T follicular helper cell (primary cell): ENCODE results near the gene STAMBP.
A peak's percentile ranks its signal among the peaks of the same experiment; 100 is the strongest.

Experiments used
- DNase-seq: peaks from one replicate; pipeline ENCODE4 v3.0.0-alpha.2; 2020; ENCODE audit warnings: low read depth

The STAMBP gene

DNA sequence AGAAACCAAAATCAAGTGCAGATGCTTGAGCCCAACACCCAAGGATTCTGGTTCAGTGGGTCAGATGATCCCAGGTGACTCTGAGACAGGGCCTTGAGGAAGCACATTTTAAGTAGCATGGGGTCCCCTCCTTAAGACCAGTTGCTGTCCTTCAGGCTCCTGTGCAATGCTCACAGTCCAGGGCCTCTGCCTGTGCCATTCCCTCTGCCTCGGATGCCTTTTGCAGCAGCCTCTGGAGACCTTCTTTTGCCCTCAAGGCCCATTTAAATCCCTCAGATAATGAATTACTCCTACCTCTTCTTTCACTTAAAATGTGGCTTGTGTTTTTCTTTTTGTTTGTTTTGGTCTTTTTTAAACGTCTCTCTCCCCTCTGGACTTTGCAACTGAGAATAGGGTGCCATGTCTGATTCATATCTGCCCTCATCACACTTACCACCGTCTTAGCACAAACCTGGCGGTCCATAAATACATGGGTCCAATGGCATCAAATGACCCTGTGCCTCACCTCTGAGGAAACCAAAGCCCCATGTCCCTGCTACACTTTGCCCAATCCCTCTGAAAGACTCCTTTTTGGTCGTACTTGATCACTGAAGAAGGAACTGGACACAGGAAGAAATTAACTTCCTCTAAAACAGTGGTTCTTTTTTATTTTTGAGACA lies 78.2 kb downstream of the STAMBP start:
- DNase-seq, result no peak

DNA sequence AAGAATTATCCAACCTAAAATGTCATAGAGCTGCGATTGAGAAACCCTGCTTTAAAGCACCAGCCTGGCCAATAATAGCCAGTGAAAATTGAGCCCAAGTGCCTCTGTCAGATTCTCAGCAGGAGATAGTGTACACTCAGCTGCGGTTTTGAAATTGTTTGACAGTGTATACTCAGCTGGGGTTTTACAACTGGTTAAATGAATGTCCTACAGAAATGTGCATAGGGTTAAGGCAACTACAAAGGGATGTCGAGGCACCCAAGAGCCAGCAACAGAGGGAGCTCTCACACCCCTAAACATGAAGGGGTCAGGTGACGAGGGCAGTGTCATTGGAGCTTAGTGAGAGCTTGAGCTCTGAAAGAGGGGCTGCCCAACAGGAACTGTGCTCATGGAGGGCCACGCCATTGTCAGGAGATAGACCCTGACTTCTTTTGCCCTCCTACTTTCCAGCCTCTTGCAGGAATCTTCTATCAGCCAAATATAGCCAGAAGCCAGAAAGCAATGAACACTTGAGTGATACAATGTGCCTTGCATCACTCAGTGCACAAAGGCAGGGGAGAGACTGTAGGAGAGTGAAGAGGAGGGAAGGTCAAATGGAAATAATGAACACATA lies 79.2 kb downstream of the STAMBP start:
- DNase-seq, result peak; percentile 34

DNA sequence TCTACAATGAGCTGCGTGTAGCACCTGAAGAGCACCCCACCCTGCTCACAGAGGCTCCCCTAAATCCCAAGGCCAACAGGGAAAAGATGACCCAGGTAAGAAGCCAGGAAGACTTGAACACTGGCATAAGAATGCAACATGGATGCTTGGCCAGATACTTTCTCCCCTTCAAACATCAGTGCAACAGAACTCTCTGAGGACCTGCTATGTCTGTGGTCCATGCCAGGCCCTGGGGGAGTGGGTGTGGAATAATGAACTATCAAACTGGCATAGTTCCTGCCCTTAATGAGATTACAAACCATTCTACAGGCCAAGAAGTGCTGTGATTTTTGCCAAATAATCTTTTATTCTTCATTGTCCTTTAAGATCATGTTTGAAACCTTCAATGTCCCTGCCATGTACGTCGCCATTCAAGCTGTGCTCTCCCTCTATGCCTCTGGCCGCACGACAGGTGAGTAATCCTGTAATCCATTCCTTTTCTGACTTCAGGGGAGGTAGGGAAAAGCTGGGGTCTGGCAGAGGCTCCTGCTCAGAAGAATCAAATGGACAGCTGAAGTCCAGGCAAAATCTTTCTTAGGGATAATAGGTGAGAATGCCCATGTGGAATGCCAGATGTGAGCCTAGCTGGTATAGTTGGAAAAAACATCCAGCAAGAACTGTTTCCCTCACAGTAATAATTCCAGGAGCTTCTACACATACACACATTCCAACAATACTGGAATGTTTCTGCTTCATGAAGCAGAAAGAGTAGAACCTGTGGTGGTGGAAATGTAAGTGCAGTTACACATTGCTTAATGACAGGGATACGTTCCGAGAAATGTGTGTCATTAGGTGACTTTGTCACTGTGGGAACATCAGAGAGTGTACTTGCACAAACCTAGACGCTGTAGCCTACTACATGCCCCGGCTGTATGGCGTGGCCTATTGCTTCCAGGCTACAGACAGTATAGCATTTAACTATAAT lies 80.2 kb downstream of the STAMBP start:
- DNase-seq, result no peak

DNA sequence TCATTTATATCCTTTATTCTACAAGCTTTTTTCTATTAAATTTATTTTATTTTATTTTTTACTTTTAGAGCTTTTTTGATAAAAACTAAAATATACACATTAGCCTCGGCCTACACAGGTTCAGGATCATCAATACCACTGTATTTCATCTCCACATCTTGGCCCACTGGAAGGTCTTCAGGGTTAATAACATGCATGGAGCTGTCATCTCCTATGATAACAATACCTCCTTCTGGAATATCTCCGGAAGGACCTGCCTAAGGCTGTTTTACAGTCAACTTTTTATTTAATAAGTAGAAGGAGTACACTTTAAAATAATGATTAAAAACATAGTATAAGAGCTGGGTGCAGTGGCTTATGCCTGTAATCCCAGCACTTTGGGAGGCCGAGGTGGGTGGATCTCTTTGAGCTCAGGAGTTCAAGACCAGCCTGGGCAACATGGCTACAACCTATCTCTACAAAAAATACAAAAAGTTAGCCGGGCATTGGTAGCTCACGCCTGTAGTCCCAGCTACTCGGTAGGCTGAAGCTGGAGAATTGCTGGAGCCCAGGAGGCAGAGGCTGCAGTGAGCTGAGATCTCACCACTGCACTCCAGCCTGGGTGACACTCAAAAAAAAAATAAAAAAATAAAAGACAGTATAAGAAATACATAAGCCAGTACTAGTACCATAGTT lies 82.2 kb downstream of the STAMBP start:
- no peak for DNase-seq

DNA sequence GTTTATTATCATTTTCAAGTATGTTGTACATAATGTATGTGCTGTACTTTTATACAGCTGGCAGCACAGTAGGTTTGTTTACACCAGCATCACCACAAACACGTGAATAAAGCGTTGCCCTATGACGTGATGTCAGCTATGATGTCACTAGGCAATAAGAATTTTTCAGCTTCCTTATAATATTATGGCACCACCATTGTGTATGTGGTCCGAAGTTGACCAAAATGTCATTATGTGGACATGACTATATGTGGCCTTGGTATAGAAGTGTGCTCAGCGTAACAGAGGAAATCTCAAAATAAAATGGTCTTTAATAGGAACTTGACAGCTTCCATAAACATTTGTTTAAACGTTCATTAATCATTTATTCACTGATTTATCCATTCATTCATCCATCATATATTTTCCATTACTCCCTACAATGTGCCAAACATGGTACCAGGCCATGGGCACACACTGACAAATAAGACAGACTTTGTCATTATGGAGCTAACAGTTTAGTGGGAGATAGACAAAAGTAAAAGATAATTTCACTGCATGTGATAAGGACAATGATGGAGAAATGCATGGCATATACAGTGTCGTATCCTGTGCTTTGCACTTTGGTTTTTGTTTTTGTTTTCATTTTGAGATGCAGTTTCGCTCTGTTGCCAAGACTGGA lies 82.9 kb downstream of the STAMBP start:
- DNase-seq, result no peak

DNA sequence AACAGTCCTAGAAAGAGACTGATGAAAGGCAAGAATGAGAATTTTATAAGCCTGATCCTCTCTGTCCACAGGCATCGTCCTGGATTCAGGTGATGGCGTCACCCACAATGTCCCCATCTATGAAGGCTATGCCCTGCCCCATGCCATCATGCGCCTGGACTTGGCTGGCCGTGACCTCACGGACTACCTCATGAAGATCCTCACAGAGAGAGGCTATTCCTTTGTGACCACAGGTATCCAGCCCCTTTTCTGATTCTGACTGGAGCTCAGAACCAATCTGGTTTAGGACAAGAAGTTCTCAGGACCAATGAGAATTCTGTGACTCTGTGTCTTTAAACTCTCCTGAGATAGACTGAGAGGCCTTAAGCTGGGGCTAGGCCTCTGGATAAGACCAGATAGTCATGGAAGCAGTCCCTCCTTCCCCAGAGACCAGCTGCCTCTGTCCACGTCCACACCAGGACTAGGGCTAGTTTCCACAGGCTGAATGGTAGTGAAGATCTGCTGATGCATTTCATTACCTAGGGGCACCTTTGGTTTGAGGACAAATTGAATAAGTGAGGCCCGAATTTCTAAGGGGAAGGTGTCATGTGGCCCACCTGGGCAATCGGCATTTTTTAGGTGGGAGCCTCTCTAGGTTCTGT lies 84.8 kb downstream of the STAMBP start:
- no peak for DNase-seq

DNA sequence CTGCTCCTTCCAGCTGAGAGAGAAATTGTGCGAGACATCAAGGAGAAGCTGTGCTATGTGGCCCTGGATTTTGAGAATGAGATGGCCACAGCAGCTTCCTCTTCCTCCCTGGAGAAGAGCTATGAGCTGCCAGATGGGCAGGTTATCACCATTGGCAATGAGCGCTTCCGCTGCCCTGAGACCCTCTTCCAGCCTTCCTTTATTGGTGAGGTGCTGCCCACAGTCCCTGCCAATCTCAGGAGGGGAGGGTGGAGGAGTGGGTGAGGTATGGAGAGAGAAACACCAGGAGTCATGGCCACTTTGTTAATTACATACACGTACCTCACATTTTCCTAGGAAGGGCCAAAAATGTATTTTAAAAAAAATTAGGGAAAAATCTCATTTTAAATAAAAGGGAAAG lies 85.9 kb downstream of the STAMBP start:
- DNase-seq, result no peak

DNA sequence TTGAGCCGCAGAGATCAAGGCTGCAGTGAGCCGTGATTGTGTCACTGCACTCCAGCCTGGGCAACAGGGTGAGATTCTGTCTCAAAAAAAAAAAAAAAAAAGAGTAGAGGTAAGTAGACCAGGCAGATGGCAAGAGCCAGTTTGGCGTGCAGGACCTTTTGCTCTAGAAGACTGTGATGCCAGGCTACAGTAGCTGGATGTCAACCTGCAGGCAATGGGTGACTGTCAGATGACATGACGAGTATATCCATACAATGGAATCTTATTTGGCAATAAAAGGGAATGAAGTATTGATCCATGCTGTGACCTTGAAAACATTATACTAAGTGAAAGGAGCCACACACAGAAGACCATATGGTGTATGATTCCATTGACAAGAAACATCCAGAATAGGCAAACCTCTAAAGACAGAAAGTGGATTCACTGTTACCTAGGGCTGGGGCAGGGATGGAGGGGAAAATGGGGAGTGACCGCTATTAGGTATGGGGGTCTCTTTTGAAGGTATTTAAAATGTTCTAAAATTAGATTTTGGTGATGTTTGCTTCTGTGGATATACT lies 86.8 kb downstream of the STAMBP start:
- no peak for DNase-seq

DNA sequence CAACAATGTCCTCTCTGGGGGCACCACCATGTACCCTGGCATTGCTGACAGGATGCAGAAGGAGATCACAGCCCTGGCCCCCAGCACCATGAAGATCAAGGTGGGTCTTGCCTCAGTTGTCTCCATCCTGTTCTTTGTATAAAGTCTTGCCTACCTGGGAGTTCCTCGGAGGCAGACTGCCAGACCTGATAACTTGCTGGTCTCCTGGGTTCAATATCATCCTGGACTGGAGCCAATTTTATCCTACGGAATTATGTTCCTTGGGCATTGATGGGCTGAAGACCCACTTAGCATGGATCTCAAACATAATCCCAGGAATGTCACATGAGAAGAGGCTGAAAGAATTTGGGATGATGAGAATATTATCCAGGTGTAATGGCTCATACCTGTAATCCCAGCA lies 87.9 kb downstream of the STAMBP start:
- DNase-seq, result no peak

DNA sequence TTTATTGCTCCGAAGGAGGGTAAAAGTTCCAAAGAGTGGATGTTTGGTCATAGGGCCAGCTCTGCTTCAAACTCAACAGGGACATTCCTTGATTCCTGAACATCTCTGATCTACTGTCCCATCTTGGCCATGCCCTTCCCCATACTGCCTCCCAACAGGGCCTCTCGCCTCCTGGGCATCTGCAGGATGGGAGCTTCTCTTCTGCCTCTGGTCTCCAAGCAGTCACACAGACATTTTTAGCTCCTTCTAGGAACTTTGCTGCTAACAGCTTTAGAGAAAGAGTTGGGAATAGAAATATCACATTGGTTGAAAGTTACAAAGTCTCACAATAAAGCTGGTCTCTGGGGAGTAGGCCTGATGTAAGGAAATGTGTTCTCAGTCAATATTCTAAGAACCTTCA lies 88.5 kb downstream of the STAMBP start:
- no peak for DNase-seq

DNA sequence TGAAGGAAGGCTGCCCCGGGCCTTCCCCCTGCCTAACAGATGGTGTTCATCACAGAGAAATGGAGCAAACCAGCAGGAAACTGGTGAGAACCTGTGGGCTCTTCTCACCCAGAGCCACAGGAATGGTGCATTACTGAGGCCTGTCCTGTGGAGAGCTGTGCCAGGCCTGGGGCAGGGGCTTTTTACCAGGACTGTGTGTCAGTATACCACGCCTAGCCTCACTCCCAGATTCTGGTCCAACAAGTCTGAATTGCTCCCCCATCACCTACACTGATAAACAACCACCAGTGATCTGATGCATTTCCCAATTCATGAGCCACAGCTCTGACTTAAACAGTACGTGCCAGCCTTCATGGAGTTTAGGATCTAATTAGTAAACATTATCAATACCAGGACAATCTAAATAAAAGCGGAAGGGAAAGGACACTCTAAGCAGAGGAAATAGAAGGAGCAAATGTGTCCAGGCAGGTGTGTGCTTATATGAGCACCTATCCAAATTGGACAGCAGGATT lies 89.0 kb downstream of the STAMBP start:
- no peak for DNase-seq

DNA sequence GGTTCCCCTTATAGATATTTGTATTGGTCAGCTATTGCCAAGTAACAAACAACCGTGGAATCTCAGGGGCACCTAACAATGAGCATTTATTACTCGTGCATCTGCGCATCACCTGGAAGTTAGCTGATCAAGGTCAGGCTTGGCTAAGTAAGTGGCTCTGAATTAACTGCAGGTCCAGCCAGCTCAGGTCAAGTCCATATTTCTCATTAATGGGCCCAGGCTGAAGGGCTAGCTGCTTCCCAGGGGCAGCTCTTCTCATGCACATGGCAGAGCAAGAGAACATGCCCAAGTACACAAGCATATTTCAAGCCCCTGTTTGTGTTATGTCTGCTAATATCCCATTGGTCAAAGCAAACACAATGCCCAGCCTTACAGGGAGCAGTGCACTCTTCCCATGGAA lies 90.1 kb downstream of the STAMBP start:
- no peak for DNase-seq

DNA sequence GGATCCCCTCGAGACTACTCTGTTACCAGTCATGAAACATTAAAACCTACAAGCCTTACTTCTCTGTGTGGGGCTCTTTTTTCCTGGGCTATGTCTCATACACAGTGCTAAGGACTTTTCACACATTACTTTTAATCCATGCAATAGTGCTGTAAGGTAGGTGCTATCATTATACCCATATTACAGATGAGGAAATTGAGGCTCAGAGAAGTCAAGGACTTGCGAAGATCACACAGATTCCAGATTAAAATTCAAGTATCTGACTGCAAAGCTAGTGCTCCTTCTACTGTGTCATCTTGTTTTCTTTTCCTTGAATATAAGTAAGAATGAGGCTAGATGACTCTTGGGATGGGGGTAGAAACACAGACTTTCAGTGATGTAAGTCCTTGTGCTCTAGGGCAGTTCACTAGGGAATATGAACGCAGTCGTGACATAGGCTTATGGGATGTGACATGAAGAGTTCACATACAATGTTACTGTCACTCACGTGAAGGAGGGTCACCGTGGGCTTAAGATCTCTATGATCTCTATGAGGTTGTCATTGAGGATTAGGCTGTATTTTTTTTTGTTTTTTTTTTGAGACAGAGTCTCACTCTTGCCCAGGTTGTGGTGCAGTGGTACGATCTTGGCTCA lies 91.0 kb downstream of the STAMBP start:
- no peak for DNase-seq

DNA sequence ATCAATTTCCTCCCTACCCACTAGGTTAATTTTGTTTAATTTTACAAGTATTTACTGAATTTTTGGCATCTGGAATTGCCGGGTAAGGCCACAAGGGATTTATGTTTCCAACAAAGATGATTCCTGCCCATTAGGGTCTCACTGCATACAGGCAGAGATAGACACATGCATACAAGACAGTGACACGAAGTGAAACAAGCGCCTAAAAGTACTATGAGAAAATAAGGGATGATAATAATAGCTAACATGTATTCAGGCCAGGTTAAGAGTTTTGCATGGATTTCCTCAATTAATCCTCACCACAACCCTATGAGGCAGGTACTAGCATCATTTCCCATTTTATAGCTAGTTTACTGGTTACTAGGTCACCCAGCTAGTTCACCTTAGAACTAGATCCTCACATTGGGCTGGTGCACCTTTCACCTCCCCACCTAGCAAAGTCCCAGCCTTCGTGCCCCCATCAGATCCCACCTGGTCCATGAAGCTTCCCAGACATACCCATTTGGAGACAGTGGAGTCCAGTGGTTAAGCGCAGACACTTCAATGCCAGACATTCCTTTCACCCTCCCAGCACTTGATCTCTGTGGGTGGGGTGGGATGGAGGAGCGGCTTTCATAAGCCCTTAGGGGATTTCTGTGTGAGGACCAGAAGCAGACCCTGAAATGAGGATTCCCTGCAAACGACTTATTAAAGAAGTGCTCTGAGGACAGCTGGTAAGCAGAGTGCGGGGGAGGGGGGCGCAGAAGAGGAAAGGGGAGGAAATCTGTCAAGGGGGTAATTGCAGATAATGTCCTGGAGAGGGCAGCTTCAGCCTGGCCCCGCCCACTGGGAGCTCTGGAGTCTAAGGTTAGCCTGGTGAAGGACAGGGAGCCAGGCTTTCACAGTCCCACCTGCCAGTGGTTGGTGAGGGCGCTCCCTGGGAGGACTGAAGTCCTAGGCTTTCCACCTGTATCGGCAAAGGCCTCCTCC lies 92.1 kb downstream of the STAMBP start:
- DNase-seq, result peak; percentile 16

DNA sequence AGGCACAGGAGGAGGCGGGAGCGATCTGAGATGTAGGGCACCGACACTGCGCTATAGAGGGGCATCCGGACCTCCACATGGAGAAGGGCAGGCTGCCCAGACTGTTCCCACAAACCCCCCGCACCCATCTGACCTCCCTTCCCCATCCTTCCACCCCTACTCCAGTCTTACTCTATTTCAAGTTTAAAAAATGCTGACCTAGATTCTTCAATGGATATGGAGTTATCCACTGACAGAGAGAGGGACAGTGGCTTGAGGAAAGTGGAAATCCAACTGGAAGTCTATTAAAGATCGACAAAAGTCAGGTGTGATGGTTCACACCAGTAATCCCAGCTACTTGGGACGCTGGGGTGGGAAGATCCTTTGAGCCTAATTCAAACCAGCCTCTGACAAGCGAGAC lies 92.8 kb downstream of the STAMBP start:
- no peak for DNase-seq

DNA sequence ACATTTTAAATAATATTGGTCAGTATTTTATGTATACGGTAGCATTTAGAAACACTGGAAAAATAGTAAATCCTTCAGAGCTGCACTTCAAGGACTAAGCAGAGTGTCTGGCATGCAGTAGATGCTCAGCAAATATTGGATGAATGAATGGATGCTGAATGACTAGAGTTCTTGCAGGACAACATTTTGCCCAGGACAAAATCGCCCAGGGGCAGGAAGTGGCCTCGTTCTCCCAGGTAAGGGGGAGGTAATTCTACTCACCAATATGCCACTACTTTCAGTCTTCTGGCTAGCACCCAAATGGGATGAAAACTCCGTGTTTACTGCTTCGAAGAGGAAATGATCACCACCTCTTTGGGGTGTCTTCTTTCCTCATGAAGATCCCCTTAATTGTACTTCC lies 93.9 kb downstream of the STAMBP start:
- no peak for DNase-seq
